NT2/D1 (cell line): Measurements from ENCODE around the gene ANLN.

Experiments
- SUZ12 ChIP-seq: IDR thresholded peaks from 2 replicates; pipeline ENCODE4 v1.6.1; 2011; ENCODE audit not compliant: insufficient read length, insufficient read depth; ENCODE audit errors: extremely low read depth
- YY1 ChIP-seq: IDR thresholded peaks from 2 replicates; pipeline ENCODE4 v1.6.1; 2011; ENCODE audit not compliant: insufficient read length, insufficient read depth
- ZNF274 ChIP-seq: IDR thresholded peaks from 2 replicates; pipeline ENCODE4 v1.6.1; 2011; ENCODE audit warnings: mild to moderate bottlenecking, low read depth, low read length

GRCh38 chr7:36474283-36475010 lies 84.8 kb downstream of the ANLN start:
- TF ChIP-seq ZNF274 (no peak), YY1 (no peak), SUZ12 (no peak)
